HG02943 (cell line): ENCODE data around the gene TMC8.
A peak's percentile ranks its signal among the peaks of the same experiment; 100 is the strongest.

Experiments used
- ATAC-seq: cut with Tn5 transposase; IDR thresholded peaks from one replicate; pipeline ENCODE4 v1.9.1; 2021; ENCODE audit warnings: mild to moderate bottlenecking, low read depth, moderate library complexity; ENCODE audit not compliant: unreplicated experiment

The TMC8 gene

DNA sequence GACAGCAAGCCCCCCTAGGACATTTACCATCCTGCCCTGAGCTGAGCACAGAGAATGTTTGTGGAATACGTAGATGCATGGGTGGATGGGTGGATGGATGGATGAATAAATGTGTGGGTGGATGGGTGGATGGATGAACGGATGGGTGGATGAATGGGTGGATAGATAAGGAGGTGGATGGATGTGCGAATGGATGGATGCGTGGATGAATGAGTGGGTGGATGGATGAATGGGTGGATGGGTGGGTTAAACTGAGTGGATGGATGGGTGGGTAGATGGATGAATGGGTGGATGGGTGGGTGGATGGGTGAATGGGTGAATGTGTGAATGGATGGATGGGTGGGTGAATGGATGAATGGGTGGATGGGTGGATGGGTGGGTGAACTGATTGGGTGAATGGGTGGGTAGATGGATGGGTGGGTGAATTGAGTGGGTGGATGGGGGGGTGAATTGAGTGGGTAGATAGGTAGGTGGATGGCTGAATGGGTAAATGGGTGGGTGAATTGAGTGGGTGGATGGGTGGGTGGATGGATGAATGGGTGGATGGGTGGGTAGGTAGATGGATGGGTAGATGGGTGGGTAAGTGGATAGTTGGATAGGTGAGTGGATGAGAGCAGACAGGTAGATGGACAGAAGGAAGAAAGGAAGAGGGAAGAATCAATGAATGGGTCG, 7.2 kb upstream of the TMC8 start:
- ATAC-seq: no peak

DNA sequence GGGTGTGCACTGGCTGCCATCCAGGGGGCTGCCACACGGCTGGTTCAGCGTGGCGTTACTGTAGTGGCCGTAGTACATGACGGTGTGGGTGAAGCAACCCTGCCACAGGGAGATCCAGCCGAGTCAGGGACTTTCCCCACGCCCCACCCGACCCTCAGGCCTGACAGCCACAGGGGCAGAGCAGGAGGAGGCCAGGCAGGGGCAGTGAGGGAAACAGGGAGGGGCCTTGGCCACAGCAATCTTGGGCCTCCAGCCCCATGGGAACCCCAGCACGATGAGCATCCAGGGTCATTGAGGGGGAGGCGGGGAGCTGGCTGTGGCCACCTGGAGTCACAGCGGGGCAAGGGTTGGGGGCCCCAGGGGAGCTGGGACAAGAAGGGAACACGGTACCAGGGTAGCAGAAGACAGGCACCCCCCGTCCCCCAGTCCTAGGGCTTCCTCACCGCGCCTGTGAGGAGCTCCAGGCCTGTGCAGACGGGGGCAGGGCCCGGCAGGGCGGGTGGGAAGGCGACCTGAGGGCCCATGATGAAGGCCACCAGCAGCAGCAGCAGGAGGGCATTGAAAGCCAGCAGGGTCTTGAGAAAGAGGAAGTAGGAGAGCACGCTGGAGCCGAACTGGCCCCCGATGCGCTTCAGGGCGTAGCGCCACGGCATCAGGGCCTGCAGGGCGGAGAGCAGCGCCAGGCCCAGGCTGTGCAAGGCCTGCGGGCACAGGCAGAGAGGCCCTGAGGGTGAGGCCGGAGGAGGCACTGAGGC, 6.3 kb upstream of the TMC8 start:
- peak; percentile 41 for ATAC-seq

DNA sequence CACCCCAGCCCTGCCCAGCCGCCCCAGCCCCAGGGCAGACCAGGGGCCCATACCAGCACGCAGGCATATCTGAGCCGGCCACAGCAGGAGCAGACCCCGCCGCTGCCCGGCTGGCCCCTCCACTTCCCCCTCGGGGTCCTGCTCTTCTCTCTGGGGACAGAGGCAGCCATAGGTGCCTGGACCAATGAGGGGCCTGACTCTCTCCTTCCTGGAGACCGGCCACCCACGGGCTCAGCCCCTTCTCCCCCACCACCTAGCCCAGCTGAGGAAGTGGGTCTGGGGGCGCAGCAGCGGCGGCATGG, 5.8 kb upstream of the TMC8 start:
- ATAC-seq: no peak

DNA sequence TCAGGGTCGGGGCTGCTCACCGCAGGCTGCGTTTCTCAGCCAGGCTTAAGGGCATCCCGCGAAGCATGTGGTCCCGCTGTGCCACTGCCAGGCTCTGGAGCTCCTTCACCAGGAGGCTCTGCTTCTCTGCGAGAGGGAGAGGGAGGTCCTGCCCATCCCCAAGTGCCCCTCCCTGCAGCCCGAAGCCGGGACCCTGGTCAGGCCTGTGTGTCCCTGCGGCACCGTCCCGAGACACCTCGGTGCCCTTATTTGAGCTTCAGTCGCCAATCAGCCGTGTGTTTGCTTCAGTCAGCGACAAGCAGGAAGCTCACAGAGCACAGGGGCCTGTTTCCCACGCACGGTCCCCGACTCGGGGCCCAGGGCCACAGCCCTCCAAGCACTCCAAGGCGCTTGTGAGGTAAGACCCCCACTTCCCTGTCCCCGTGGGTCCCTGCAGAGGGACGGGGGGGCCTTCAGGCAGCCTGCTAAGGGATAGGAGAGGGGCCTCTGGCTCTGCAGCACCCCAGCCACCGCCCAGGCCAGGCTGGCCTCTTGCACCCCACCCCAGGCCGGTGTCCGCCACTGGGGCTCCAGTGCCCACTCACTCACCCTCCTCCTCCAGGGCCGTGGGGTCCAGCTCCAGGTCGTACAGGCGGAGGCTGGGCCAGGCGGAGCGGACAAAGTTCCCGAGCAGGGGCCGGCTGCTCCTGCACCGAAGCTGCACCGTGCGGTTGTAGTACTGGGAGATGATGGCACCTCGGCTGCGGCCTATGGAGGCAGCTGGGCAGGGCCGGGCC, 5.2 kb upstream of the TMC8 start:
- no peak for ATAC-seq

DNA sequence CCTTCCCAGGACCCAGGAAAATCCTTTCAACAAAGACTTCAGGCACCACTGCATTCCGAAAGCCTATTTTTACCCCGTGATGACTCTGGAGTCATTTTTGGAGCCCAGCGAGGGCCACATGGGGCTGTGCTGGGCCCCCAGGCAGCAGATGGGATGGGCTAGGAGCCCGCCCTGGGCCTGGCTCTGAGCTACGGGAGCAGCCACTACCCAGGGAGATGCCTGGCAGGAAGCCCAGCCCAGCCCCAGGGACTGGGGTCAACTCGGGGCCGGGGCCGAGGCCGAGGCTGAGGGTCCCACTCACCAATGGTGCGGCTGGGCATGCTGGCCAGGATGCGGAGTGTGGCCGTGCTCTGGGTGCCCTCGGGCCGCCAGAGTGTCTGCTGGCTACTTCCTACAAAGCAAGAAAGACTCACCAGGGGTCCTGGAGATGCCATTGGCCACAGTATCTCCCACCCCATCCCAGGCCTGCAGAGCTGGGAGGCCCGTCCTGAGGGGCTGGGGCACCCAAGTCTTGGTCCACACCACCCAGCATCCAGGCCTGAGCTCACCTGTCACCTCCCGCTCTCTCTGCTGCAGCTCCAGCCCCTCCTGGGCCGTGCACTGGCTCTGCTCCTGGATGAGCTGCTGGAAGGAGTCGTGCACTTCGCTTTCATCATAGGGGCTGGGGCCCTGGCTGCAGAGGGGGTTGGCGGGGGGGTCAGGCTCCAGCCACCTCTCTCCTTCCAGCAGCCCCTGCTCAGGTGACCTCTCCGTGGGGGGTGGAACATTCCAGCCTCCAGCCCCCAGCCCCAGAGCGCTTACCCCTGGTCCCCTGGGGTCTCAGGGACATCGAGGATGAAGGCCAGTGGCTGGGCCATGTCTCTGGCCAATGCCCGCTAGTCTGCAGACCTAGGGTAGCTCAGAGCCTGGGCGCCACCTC, 4.3 kb upstream of the TMC8 start:
- ATAC-seq: no peak

DNA sequence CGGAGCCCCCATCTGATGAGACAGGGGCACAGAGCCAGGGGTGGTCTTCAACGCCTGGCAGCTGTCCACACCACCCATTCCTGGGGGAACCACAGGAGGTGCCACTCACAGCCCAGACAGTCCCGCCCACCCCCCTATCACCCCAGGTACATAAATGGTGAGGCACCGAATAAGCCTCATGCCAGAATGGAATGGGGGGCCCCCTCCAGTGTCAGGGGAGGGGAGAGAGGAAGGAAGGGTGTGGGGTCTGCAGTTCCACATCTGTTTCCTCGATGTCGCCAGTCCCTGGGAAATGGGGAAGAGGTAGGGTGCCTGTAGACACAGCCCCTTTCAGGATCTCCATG, 3.7 kb upstream of the TMC8 start:
- no peak for ATAC-seq

DNA sequence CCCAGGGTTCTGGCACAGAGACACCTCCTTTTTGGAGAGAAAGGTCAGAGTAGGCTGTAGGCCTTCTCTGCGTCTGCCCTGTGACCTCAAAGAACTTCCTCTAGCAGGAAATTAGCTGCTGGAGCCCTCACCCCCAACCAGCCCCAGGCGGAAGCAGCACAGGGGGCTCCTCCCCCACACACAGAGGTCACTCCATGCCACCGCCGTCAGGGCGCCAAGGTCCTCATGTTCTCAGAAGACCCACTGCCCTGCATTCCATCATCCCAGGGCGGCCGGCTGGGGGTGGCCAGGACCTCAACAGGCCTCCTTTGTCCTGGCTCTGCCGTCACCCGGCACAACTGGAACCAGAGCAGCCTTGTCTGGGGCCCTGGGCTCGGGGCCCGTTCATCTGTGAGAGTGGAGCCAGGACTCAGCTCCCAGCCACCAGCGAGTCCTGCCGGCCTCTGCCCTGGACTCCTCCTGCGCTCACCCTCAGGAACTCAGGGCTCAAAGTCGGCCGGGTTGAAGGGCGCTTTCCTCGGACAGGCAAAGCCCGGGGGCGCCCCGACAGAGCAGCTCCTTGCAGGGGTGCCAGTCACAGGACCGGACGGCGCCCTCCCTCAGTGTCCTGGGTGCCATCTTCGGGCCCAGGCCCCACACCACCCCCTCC, 3.2 kb upstream of the TMC8 start:
- no peak for ATAC-seq

DNA sequence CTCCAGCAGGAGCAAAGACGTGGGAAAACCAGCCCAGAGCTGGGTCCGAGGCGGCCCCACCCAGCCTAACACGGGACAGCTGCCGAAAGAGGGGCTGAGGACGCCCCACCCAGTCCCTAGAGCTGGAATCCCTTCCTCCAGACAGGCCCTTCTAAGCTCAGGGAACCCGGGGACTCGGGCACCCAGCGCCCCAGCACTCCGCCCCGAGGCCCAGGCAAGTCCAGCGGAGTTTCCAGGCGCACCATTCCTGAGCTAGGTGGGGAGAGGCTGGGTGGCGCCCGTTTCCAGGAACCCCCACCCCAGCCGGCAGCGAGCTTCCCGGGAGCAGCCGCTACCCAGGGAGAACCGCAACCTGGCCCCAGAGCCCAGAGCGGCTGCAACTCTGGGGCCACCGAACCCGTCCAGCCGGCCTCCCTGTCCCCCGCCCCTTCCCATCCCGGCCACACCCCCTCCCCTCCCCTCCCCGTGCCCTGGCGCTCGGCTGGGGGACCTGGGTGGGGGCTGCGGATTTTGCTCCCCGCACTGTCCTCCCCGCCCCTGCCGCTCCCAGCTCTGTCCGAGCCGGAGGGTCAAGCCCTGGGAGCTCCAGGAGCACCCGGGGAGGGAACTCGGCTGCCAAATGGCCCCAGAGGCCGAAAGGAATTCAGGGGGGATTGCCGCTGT, 2.6 kb upstream of the TMC8 start:
- ATAC-seq: no peak

DNA sequence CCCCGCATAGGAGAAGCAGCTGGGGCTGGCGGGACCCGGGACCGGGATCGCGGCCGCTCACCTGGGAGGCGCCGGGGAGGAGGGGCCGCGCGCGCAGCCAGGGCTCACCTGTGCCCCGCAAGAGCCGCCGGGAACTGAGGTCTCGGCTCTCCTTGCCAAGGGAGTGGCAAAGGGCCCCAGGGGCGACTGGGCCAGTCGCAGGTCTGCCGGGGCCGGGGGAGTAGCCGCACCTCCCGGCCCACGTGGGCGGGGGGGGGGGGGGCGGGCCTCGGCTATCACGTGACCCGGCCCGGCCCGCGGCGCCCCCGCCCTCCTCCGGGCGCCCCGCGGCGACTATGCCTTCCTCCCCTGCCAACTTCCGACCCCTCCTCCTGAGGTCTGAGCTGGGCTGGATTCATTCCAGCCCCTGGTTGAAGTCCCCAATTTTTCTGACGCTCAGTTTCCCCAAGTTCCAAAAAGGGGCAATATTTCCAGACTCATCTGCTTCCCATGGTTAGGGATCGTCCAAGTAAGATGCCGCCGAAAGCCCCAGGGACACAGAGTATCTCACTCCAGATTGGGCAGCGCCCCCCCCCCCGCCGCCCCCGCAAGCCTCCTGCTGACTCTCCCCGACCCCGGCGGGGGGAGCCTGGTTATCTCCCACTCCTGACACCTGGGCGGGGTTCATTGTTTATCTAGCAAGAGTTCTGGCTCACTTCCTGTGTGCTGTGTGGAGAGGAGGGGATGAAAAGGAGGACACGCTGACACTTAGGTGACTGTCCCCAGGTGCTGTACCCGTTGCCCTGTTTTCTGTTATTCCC, 1.8 kb upstream of the TMC8 start, which contains the start of gene TMC6:
TMC6 (minus strand) TSS at position 205 of the 800 bp plus-strand sequence. CDS start 1,923 bp downstream, outside the sequence.
- ATAC-seq: no peak

DNA sequence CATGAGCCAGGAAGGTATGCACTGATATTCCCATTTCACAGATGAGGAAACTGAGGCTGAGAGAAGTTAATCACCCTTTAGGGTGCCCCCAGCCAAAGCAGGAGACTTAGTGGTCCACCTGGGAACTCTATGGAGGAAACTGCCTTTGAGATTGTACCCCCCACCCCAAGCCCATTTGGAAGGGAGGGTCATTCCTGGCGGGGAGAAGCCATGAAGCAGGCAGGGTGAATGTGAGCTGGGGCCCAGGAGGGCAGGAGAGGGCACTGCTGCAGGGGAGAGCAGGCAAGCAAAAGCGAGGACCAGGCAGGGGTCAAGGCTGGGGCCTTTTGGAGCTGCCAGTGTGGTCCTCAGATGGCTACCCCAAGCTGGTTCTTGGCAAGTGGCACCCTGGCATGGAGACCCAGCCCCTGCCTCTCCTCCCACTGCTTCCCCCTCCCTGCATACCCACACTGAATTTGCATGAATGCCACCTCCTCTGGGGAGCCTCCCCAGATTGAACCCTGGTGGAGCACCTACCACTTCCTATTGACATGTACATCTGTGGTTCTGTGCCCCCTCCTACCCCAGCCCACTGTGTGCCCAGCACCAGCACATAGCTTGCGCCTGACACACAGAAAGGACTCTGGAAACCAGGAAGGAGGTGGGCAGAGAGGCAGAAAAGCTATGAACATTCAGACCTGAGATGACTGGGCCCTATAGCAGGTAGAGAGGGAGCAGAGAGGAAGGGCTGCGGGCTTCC, 1.1 kb upstream of the TMC8 start:
- no peak for ATAC-seq

DNA sequence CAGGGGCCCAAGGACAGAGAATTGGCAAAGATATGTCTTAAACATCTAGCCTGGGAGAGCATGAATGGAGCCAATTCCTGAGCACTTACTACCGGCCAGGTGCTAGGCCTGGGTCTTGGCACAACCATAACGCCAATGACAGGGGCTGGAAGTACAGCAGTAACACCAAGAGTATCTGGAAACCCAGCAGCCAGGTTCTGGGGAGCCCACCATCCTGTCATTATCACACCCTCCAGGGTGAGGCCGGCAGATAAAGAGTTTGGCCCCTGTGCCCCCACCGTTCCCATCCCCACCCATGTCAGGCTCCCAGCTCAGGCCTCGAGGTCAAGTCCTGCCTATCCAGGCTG, 508 bp upstream of the TMC8 start:
- ATAC-seq: no peak

DNA sequence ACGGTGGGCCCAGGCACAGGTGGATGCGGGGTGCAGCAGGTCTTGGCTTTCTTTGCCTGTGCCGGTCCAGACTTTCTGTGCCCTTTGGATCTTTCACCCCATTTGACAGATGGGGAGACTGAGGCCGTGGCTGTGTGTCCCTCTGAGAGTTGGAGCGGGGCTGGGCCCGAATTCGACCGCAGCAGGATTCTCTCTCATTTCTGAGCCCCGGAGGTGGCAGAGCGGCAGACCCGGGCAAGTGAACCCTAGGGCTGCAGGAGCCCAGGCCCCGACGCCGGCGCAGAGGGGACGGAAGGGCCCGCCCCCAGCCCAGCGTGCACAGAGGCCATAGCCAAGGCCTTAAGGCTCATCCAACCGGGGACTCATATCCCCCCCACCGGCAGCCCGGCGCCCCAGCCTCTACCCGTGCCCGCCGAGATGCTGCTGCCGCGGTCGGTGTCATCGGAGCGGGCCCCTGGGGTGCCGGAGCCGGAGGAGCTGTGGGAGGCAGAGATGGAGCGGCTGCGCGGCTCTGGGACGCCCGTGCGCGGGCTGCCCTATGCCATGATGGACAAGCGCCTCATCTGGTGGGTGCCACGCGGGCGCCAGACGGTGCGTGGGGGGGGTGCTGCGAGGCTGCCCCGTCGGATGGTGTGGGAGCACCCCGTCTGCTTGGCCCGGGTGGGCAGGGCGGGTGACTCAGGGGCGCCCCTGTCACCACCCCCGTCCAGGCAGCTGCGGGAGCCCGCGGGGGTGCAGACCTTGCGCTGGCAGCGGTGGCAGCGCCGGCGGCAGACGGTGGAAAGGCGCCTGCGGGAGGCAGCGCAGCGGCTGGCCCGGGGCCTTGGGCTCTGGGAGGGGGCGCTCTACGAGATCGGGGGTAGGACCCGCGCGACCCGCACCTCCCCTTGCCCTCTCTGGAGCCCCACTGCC, 857 bp downstream of the TMC8 start:
- ATAC-seq: no peak

DNA sequence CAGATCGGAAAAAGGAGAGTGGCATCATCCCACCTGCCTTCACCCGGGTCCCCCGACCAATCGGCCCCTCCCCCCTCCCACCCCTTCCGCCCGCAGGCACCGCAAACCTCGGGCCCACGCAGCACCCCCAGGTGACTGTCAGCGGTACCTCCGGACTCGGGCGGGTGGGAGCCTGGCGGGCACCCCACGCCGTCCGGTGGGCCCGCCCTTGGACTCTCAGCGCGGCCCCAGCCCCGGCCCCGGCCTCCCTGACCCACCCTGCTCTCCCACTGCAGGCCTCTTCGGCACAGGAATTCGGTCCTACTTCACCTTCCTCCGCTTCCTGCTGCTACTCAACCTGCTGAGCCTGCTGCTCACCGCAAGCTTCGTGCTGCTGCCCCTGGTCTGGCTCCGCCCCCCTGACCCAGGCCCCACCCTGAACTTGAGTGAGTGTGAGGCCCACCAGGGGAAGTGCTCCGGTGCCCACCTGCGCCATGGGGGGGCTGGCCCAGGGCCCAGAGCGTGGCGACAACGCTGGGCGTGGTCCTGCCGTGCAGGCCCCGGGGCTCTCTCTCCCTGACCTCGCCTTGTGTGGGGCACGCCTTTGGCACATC, 1.6 kb downstream of the TMC8 start:
- no peak for ATAC-seq

DNA sequence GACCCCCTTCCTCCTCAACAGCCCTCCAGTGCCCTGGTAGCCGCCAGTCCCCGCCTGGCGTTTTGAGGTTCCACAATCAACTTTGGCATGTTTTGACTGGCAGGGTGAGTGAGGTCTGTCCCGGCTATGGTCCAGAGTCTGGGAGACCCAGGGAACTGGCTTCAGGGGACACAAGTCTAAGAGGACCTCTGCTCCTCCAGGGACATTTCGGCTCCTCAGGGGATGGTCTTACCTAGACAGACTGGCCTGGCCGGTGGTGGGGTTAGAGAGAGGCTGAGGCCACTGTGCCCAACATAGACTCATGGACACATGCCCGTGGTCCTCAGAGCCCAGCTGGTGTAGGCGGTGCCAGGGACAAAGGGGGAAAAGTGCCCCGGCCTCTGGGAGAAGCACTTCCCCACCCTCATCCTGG, 2.2 kb downstream of the TMC8 start:
- no peak for ATAC-seq

DNA sequence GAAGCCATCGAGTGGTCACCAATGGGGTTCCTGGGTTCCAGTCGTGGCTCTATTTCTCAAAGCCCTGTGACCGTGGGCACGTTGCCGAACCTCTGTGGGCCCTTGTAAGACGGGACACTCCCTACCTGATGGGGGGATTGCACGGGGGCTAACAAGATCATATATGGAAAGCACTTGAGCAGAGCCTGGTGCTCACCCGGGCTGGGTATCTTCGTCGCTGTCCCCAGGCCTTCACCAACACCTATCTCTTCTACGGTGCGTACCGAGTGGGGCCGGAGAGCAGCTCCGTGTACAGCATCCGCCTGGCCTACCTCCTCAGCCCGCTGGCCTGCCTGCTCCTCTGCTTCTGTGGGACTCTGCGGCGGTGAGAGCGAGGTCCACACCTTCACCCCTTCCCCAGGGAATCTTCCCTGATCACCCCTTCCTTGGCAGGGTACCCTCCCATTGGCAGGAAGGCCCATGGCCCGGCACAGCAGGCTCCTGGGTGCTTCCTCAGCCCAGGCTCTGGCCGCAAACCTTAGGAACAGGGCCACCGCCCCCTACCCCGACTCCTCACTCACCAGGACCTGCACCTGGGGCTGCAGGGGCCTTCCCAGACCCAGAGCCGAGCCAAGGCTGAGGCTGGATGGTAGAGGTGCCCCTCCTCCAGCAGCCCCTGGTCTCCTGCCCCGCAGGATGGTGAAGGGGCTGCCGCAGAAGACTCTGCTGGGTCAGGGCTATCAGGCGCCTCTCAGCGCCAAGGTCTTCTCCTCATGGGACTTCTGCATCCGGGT, 2.8 kb downstream of the TMC8 start:
- ATAC-seq: no peak
